ENCODE data around the gene SETBP1. TPM values are rescaled to one million over a fixed set of nuclear protein-coding genes. Genes with fewer than 3 reads are reported as not detected.

The SETBP1 gene
- polyA plus RNA-seq, 1 experiment, result 0.71 TPM

GRCh38 chr18:44805643-44806042 is 125.0 kb downstream of the SETBP1 start:
- peaks cover 2% of the 10 kb centered on the region for H3K27me3 ChIP-seq (ENCODE audit: control insufficient read depth, insufficient read depth, low read length)
- H3K9me3 ChIP-seq (ENCODE audit: control insufficient read depth, insufficient read depth, low read length), result no peaks in the 10 kb centered on the region
- DNase-seq (ENCODE audit: low read depth, low spot score), result no peak
- no peak overlapping the region for H3K4me3 ChIP-seq (ENCODE audit: low read depth, low read length)
- ChIA-PET CTCF (interaction anchor here (1.0 kb wide), 1 partner anchor 210 kb away, joined by 3 read pairs; no protein-coding TSS in a partner anchor), POLR2A (no interaction called here)
- TF ChIP-seq, protein P1, sequence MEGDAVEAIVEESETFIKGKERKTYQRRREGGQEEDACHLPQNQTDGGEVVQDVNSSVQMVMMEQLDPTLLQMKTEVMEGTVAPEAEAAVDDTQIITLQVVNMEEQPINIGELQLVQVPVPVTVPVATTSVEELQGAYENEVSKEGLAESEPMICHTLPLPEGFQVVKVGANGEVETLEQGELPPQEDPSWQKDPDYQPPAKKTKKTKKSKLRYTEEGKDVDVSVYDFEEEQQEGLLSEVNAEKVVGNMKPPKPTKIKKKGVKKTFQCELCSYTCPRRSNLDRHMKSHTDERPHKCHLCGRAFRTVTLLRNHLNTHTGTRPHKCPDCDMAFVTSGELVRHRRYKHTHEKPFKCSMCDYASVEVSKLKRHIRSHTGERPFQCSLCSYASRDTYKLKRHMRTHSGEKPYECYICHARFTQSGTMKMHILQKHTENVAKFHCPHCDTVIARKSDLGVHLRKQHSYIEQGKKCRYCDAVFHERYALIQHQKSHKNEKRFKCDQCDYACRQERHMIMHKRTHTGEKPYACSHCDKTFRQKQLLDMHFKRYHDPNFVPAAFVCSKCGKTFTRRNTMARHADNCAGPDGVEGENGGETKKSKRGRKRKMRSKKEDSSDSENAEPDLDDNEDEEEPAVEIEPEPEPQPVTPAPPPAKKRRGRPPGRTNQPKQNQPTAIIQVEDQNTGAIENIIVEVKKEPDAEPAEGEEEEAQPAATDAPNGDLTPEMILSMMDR (IDR thresholded peaks at IDR 0.05; ENCODE audit: low read depth, low read length), result no peak
- H3K27ac ChIP-seq (ENCODE audit: low read depth, low read length), result no peak overlapping the region

DNA sequence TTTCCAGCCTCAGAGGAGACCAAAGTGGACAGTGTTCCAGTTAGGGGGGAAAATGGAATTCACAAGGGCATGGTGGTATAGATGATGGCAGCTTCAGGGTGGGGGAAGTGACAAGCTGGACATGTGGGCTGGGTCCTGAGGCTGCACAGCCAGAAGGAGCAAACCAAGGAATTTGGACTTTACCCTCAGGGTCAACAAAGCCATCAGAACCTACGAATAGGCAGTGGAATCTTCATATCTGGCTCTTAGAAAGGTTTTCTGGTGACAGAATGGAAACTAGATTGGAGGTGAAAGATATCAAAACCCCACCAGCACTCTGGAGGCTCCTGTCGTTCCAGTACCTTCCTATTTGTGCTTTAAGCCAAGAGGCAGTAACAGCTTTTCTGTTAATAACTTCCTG is 127.1 kb downstream of the SETBP1 start:
- Histone ChIP-seq H3K27ac (ENCODE audit: low read depth, low read length) (no peak overlapping the region), H3K9me3 (ENCODE audit: control insufficient read depth, insufficient read depth, low read length) (no peaks in the 10 kb centered on the region), H3K4me3 (ENCODE audit: low read depth, low read length) (no peak overlapping the region), H3K27me3 (ENCODE audit: control insufficient read depth, insufficient read depth, low read length) (peaks cover 2% of the 10 kb centered on the region)
- TF ChIP-seq, protein P1 (IDR thresholded peaks at IDR 0.05; ENCODE audit: low read depth, low read length), result no peak
- POLR2A ChIA-PET, result no interaction called here
- CTCF ChIA-PET, result interaction anchor here (0.5 kb wide), 1 partner anchor 12 kb away, joined by 3 read pairs; no protein-coding TSS in a partner anchor
- no peak for DNase-seq (ENCODE audit: low read depth, low spot score)

DNA sequence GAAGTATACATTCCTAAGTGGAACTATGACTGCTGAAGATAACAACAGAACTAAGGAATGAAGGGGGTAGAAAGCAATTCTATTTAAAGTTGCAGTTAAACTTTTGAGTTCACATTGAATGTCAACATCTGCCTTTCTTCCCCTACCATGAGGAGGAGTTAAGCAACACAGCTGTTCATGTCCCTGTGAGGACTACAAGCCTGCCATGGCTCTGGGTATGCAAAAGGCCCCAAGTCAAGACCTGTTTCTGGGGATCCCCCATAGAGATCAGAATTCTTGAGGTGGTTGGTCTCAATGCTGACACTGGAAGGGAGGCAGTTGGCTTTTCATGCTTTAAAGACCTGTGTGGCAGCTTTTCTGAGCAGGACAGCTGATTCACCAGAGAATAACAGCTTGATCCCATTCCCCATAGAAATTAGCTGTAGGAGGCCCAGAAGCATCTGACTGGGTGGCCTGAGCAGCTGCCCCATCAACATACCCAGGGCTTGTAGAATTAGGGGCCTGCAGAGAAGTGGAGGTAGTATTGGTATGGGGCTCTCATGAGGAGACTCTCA is 131.0 kb downstream of the SETBP1 start:
- Histone ChIP-seq H3K9me3 (ENCODE audit: control insufficient read depth, insufficient read depth, low read length) (no peaks in the 10 kb centered on the region), H3K27me3 (ENCODE audit: control insufficient read depth, insufficient read depth, low read length) (peaks cover 4% of the 10 kb centered on the region), H3K27ac (ENCODE audit: low read depth, low read length) (no peak overlapping the region), H3K4me3 (ENCODE audit: low read depth, low read length) (no peak overlapping the region)
- ChIA-PET CTCF (no interaction called here), POLR2A (no interaction called here)
- DNase-seq (ENCODE audit: low read depth, low spot score), result no peak
- TF ChIP-seq, protein P1 (IDR thresholded peaks at IDR 0.05; ENCODE audit: low read depth, low read length), result no peak

DNA sequence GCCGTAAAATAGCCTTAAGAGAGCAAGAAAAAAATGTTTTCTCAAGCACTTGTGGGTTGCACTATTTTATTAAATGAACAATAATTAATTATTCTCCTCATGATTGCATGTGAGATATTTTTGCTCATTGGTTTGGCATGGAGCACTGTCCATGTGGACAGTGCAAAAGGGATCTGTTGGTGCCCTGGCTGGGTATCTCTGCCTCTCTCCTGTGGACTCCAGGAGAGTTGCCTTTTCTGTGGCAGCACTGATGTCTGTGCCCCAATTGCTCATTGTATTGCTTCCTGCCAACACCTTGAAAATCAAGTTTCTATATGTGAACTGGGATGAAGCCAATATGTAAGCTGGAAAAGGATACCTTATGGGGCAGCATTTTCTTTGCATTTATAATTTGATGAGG is 131.7 kb downstream of the SETBP1 start:
- Histone ChIP-seq H3K4me3 (ENCODE audit: low read depth, low read length) (no peak overlapping the region), H3K9me3 (ENCODE audit: control insufficient read depth, insufficient read depth, low read length) (no peaks in the 10 kb centered on the region), H3K27ac (ENCODE audit: low read depth, low read length) (no peak overlapping the region), H3K27me3 (ENCODE audit: control insufficient read depth, insufficient read depth, low read length) (peaks cover 4% of the 10 kb centered on the region)
- ChIA-PET POLR2A (no interaction called here), CTCF (no interaction called here)
- TF ChIP-seq, protein P1 (IDR thresholded peaks at IDR 0.05; ENCODE audit: low read depth, low read length), result no peak
- no peak for DNase-seq (ENCODE audit: low read depth, low spot score)

- CTCF ChIA-PET, result no interaction called here
- no peak for DNase-seq (ENCODE audit: low read depth, low spot score)
- POLR2A ChIA-PET, result no interaction called here
These were observed 132.9 kb downstream of the SETBP1 start for GRCh38 chr18:44813586-44813985.

More at GRCh38 chr18:44813586-44813985, 132.9 kb downstream of the SETBP1 start:
- Histone ChIP-seq H3K27ac (ENCODE audit: low read depth, low read length) (no peak overlapping the region), H3K4me3 (ENCODE audit: low read depth, low read length) (no peak overlapping the region), H3K9me3 (ENCODE audit: control insufficient read depth, insufficient read depth, low read length) (no peaks in the 10 kb centered on the region), H3K27me3 (ENCODE audit: control insufficient read depth, insufficient read depth, low read length) (peaks cover 2% of the 10 kb centered on the region)
- TF ChIP-seq, protein P1 (IDR thresholded peaks at IDR 0.05; ENCODE audit: low read depth, low read length), result no peak

Data from AG04450 (cell line).